IPS-11a (cell line): ENCODE data around the gene AP3B1.

Source experiments
- H3K4me3 ChIP-seq: one replicate; pipeline ENCODE4 v1.5.1; 2013; ENCODE audit warnings: low read depth, low read length, control low read depth

Gene AP3B1

GRCh38 chr5:78008356-78008967 lies 286.0 kb downstream of the AP3B1 start:
- no peak overlapping the region for H3K4me3 ChIP-seq

DNA sequence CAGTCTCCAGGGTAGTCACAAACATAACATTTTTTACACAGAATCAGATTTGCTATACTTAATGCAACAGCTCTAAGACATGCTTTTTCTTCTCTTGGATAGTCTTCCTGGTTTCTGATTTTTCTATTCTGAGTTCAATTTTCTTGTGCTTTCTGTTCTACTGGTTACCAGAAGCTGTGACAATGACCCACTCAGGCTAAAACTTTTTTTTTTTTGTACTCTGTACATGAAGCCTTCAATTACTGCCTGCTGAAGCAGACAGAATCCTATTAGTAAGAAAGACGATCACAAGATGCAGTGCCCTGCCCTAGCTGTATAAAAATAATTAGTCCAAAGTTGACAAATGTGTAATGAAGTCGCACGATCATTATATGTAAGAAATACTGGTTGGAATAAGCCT lies 287.3 kb downstream of the AP3B1 start:
- no peak overlapping the region for H3K4me3 ChIP-seq

DNA sequence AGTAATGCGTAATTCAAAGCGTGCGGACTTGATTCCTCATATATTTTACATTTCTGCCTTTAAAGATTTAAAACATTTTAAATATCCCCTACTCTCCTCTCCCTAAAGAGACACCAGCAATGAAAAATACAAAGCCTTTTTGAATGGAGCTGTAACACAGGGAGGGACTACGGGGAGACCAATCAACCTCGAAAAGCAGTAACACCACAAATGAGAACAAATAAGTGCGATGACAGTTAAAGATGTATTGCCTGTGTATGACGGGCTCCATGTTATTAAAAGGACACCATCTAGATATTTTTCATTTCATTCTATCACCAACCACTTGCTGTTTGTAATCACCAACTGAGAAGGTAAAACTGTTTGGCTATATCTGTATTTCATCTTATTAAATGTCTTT lies 288.0 kb downstream of the AP3B1 start:
- H3K4me3 ChIP-seq, result no peak overlapping the region

- no peak overlapping the region for H3K4me3 ChIP-seq
Observed at GRCh38 chr5:78005021-78005785, 289.3 kb downstream of the AP3B1 start.

DNA sequence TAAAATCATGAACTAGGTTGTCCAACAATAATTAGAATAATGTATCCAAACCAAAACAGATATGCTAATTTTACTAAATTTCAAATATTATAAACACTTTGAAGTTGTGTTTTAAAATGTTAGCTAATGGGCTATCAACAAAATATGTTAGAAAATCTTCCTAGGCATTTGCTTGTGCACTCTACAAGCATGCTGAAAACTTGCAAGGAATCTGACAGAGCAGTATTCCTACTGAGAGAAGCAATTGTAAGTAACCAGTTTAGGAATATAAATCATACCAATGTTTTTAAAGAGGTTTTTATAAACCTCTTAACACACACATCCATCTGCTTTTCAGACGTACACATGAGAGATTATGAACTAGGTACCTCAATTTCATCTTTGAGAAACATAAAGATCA lies 289.9 kb downstream of the AP3B1 start:
- no peak overlapping the region for H3K4me3 ChIP-seq

GRCh38 chr5:78003919-78004318 lies 290.6 kb downstream of the AP3B1 start:
- no peak overlapping the region for H3K4me3 ChIP-seq

- no peak overlapping the region for H3K4me3 ChIP-seq
Observed at GRCh38 chr5:78003450-78003849, 291.0 kb downstream of the AP3B1 start.

DNA sequence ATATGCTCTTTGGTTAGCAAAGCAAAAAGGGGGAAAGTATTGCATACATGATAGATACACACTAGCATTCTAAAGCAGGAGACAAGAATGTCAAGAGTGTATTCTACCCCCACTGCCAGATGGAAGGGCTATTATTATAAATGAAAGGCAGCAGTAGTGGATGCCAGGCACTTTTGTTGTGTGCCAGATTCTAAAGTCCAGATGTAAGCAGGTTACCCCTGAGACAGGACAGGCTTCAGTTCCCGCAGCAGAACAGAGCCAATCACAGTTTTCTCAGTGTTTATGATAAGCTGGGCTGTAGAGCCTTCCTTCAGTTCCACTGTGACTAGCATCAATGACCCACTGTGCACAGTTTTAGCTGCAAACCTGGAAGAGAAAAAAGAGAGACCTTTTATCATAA lies 291.8 kb downstream of the AP3B1 start:
- H3K4me3 ChIP-seq, result no peak overlapping the region

DNA sequence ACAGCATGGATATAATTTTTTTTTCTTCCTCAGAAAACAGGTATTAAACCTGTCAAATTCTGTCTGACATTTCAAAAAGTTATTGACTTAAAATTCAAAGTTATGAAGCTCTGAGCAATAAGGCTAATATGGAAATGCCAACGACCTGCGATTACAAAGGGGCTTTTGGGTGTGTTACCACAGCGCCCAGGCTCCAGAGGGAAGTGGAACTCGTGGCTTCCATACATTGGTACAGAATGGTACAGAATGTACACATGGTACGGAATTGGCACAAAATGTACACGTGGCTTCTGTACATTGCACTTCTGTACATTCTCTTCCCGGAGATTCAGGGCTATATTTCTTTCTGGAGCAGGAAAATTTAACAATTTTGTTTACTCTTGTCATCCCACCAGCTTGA lies 293.3 kb downstream of the AP3B1 start:
- H3K4me3 ChIP-seq, result no peak overlapping the region

DNA sequence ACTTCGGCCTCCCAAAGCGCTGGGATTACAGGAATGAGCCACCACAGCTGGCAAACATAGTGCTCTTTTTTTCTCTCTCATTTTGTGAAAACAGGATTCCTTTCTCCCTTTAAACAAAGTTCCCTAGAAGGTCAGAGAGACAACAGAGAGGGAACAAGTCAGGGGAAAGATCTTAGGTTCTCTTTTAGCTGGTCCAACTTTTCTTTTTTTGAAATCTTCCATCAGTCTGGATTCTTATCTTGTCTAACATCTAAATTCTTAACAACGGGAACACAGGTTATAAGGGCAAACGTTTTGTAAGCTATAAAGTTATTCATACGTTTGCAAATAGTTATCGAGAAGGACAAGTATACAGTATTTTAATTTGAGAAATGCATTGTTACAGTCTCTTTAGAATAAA lies 294.3 kb downstream of the AP3B1 start:
- no peak overlapping the region for H3K4me3 ChIP-seq

- no peak overlapping the region for H3K4me3 ChIP-seq
Observed at GRCh38 chr5:77999399-77999798, 295.1 kb downstream of the AP3B1 start.

- no peak overlapping the region for H3K4me3 ChIP-seq
Observed at GRCh38 chr5:77996943-77997342, 297.6 kb downstream of the AP3B1 start.

DNA sequence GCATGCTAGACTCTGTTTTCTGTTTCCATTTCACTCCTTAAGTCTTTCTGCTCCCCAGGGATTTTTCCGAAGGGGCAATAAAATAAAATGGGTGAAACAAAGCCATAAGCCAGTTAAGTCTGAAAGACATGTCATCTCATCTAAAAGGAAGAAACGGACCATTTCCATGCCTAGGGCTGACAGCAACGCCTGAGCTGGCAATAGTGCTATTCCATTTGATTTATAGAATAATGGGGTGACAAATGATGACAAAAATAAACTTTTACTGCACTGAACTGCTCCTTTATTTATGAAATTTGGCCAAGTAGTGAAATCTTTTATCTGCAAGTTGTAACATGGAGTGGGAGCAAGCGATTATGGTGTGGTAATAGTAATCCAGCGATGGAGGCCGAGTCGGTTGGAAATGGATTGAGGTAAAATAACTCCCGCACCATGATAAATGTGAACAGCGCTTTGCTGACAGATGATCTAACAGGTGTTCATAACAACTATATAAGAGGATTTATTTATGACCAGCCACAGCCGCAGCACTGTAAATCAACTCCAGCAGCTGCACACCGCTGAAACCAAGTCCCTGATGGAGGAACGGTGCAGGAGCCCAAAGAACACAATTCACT lies 298.6 kb downstream of the AP3B1 start:
- H3K4me3 ChIP-seq, result no peak overlapping the region

DNA sequence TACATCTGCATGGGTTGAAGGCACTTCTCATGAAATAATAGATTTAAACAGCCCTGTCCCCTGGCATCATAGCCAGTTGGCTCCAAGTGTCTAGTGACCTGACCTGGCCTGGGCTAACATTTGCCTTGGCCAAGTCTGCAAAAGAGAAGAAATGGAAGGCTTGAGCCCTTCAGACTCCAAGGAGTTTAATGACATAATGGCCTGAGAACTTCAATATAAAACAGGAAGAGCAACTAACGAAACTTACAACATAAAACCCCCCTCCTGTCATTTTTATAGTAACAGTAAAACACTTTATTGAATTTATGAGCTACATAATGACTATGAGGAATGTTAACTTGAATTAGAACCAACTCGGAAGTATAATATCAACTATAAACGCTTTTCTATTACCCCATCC lies 299.6 kb downstream of the AP3B1 start:
- H3K4me3 ChIP-seq, result no peak overlapping the region

GRCh38 chr5:77993855-77994318 lies 300.6 kb downstream of the AP3B1 start:
- no peak overlapping the region for H3K4me3 ChIP-seq

DNA sequence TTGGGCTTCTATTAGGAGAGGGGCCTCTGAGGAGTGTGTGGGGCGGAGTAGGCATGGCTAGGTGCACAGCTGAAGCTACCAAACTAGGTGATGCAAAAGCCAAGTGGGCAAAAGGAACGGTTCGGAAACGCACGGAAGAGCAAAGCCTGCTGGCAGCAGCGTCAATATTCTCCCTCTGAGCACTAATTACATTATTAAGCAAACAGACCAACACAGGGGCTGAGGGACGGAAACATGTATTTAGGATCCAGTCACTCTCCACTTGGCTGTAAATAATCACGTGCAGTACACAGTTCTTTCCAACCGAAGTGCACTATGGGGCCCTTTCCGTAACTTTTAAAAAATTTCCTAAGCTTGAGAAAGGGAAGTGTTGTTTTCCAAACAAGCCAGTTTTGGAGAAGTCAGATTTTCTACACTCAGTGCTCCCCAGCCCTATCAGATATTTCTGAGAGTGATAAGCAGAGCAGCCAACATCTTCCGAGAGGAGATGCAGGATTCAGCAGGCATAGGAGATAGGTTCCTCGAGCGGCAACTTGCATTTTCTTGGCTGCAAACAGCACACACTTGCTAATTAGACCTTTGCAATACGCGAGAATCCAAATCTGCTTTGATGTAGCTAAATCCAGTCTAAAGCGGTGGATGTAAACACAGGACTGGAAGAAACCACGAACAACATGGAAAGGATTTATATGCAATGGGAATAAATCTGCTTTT lies 301.2 kb downstream of the AP3B1 start:
- no peak overlapping the region for H3K4me3 ChIP-seq

- no peak overlapping the region for H3K4me3 ChIP-seq
Observed at GRCh38 chr5:77991084-77991483, 303.4 kb downstream of the AP3B1 start.

DNA sequence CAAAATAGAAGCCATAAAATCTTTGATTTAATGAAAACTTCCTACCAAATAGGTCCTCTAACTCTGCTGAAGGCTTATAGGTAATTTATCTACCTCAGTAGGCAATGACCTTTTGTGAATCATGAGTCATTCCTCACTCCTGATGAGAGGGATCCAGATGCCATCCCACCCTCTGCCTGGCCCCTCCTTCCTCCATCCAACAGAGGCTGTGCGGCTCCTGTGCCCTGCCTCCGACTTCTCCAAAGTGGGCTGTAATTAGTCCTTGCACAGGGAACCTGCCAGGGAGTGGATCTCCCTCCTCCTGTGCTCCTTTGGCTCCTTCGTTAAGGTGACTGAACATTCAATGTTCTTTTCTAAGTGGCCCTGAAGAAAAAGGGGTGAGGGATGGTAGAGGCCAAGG lies 304.5 kb downstream of the AP3B1 start:
- no peak overlapping the region for H3K4me3 ChIP-seq

DNA sequence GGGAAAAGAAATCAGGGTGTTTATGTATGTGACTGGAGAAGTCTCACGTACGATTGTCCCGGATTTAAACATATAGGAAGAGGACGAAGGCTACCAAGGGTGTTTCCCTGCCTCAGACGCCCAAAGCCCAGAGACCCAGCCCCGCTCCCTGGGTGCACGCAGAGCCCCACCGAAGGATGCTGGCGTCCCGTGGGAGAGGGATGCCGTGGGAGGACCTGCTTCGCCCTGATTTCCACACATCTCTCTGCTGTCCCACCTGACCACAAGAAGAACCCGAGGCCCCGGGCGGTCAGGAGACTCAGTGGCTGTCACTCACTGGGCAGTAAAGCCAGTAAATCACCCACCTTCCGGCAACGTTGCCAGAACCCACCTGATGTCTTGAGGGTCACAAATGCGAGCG lies 306.5 kb downstream of the AP3B1 start:
- H3K4me3 ChIP-seq, result no peak overlapping the region

- no peak overlapping the region for H3K4me3 ChIP-seq
Observed at GRCh38 chr5:77987331-77987730, 307.2 kb downstream of the AP3B1 start.

DNA sequence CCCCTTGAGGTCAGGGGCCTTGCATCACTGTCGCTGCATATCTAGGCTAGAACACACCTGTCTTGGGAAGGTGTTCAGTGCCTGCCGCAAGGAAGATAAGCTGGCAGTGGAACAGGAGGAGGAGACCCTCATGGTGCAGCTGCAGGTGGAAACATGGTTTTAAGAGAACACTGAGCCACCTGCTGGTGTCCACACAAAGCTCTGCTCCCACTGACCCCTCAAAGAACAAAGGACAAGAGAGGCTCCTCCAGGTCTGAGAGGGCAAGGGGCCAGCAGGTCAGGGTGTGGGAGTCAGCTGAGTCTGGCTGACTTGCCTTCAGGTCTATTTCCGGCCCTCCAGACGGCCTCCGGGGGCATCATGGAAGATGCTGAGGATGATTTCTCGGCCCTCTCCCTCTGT lies 308.2 kb downstream of the AP3B1 start:
- H3K4me3 ChIP-seq, result no peak overlapping the region

GRCh38 chr5:77985247-77985646 lies 309.3 kb downstream of the AP3B1 start:
- H3K4me3 ChIP-seq, result no peak overlapping the region
